ENCODE results near the gene SRGAP2C. TPM values are rescaled to one million over a fixed set of nuclear protein-coding genes. Genes with fewer than 3 reads are reported as not detected.
"Not testable (repeated sequence)": the region's sequence is repeated elsewhere in the genome, so short reads cannot be mapped to it uniquely, and the experiment has no call there.

The SRGAP2C gene
- polyA plus RNA-seq, 1 donor from 2014 or later, result 2.7 TPM

- not testable (repeated sequence) for H3K27me3 Mint-ChIP-seq, H3K4me3 Mint-ChIP-seq, H3K4me1 Mint-ChIP-seq
Measured at GRCh38 chr1:121238384-121238783, 53.6 kb downstream of the SRGAP2C start.

DNA sequence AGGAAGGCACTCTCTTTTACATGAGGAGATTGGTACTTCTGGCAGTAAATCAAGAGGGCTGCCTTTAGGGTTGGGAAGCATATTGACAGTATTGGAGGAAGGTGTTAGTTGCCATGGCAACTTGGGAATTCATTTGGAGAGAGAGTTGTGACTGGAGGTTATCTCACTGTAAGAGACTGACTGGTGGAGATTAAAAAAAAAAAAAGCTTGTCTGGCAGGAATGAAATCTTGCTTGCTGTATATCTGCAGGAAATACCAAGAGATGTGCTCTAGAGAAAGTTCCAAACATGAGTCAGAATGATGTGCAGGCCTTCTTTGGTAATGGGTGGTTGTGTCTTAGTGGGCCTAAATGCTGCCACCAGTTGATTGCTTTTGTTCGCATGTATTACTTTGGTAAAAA, 59.1 kb downstream of the SRGAP2C start:
- not testable (repeated sequence) for H3K36me3 Mint-ChIP-seq, H3K4me3 Mint-ChIP-seq, H3K27me3 Mint-ChIP-seq, H3K27ac Mint-ChIP-seq, H3K4me1 Mint-ChIP-seq, H3K9me3 Mint-ChIP-seq

More at GRCh38 chr1:121238384-121238783, 53.6 kb downstream of the SRGAP2C start:
- H3K9me3 Mint-ChIP-seq, H3K36me3 Mint-ChIP-seq: not testable (repeated sequence)
- peak overlapping the region in 1 of 3 donors; percentile 81 for H3K27ac Mint-ChIP-seq

- not testable (repeated sequence) for H3K27ac Mint-ChIP-seq, H3K27me3 Mint-ChIP-seq, H3K4me1 Mint-ChIP-seq, H3K36me3 Mint-ChIP-seq, H3K9me3 Mint-ChIP-seq, H3K4me3 Mint-ChIP-seq
Measured at GRCh38 chr1:121246399-121246798, 61.6 kb downstream of the SRGAP2C start.

DNA sequence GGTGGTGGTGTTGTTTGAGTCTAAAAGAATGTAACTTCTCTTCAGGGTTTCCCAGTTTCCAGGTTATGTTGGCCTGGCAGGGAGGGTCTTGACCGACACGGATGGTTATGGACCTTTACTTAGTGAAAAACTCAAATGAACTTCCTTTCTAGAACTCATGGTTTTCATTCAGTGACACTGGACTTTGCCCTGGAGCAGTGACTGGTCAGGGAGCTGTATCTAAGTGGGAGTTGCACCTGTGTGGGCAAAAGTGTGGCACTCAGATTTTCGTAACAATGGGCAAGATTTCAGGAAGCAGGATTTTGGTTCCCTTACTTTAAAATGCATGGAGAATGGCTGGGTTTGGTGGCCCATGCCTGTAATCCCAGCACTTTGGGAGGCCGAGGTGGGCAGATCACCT, 67.9 kb downstream of the SRGAP2C start:
- H3K36me3 Mint-ChIP-seq, H3K4me1 Mint-ChIP-seq, H3K27me3 Mint-ChIP-seq, H3K9me3 Mint-ChIP-seq, H3K27ac Mint-ChIP-seq, H3K4me3 Mint-ChIP-seq: not testable (repeated sequence)

DNA sequence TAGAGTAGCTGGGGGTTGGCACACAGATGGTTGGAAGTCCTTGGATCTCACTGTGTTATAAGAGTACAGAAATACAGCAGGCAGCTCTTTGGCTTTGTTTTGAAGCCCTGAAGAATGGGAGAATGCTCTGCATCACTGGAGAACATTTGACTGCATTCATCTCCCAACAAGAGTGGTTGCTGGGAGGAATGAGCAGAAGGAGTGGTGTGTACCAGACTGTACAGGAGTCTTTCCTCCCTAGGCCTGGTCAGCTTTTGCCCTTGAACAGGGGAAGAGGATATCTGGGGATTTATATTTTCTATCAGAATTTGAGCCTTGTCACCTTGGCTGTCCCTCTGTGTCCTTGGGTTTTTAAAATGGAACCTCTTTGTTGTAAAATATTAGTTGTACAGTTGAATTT, 69.8 kb downstream of the SRGAP2C start:
- H3K27me3 Mint-ChIP-seq, H3K27ac Mint-ChIP-seq, H3K4me1 Mint-ChIP-seq, H3K4me3 Mint-ChIP-seq, H3K9me3 Mint-ChIP-seq, H3K36me3 Mint-ChIP-seq: not testable (repeated sequence)

GRCh38 chr1:121257632-121258031, 72.9 kb downstream of the SRGAP2C start:
- H3K36me3 Mint-ChIP-seq, H3K27ac Mint-ChIP-seq, H3K4me1 Mint-ChIP-seq, H3K27me3 Mint-ChIP-seq, H3K9me3 Mint-ChIP-seq, H3K4me3 Mint-ChIP-seq: not testable (repeated sequence)

DNA sequence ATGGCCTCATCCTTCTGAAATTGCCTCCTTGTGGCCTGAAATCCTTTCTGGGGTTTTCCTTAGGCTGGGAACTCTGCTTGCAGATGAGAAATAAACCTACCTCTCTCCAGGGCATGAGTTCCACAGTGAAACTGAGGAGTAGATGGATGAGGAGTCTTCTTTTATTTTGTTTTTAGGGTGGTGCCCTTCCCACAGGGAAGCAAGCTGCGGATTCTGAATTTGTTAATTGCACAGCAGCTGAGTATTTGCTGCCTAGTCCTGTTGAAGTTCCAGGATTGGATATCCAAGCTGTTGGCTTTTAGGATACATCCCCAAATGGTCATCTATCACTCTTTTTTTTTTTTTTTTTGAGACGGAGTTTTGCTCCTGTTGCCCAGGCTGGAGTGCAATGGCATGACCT, 73.4 kb downstream of the SRGAP2C start:
- not testable (repeated sequence) for H3K4me1 Mint-ChIP-seq, H3K27ac Mint-ChIP-seq, H3K36me3 Mint-ChIP-seq, H3K4me3 Mint-ChIP-seq, H3K9me3 Mint-ChIP-seq, H3K27me3 Mint-ChIP-seq

GRCh38 chr1:121260205-121260604, 75.4 kb downstream of the SRGAP2C start:
- H3K9me3 Mint-ChIP-seq, H3K4me1 Mint-ChIP-seq, H3K27ac Mint-ChIP-seq, H3K4me3 Mint-ChIP-seq, H3K36me3 Mint-ChIP-seq, H3K27me3 Mint-ChIP-seq: not testable (repeated sequence)

DNA sequence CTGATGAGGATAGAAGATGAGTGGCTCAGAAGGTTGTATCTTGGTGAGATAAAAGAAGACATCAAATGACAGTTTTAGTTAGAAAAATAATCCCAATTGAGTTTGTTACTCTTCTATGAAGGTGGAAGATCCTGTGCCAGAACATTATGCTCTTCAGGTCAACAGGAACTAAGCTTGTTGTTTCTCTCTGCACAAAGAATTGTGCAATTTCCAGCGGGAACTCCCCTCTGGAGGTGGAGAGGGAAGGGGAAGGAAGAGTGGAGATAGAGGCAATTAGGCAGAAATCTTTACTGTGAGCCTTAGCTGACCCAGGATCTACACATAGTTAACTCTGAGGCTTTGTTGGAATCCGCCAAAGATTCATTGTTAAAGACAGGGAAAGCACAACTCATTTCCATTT, 77.4 kb downstream of the SRGAP2C start:
- not testable (repeated sequence) for H3K27me3 Mint-ChIP-seq, H3K4me3 Mint-ChIP-seq, H3K4me1 Mint-ChIP-seq, H3K36me3 Mint-ChIP-seq, H3K9me3 Mint-ChIP-seq, H3K27ac Mint-ChIP-seq

DNA sequence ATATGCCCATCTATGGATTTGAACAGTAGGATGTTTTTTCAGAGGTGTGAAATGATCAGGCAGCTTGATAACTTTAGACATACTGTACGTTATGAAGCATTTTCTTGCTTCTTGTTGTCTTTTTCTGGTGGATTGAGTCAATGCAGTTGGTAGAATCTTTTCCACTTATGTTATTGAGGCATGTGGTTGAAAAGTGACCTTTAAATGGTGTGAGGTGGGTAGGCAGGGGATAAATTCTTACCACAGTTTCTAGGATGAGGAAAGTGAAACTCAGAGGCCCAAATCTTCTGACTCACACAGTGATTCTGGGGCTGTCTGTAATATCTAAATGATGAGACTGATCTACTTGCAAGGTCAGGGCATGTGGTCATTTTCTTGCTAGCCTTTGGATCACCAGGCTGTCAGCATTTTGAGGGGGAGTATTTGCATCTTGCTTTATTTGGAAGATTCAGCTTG, 79.0 kb downstream of the SRGAP2C start:
- H3K4me1 Mint-ChIP-seq, H3K9me3 Mint-ChIP-seq, H3K36me3 Mint-ChIP-seq, H3K27ac Mint-ChIP-seq, H3K27me3 Mint-ChIP-seq, H3K4me3 Mint-ChIP-seq: not testable (repeated sequence)

DNA sequence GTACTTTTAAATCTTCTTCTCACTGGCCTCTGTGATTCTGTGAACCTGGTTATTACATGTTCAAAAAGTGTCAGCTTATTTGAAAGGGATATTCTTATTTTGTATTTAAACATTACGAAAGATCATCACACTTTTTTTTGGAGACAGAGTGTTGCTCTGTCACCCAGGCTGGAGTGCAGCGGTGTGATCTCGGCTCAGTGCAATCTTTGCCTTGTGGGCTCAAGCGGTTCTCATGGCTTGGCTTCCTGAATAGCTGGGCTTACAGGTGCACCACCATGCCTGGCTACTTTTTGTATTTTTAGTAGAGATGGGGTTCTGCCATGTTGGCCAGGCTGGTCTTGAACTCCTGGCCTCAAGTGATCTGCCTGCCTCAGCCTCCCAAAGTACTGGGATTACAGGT, 82.3 kb downstream of the SRGAP2C start:
- not testable (repeated sequence) for H3K9me3 Mint-ChIP-seq, H3K36me3 Mint-ChIP-seq

GRCh38 chr1:121269309-121269708, 84.5 kb downstream of the SRGAP2C start:
- H3K4me3 Mint-ChIP-seq, H3K27me3 Mint-ChIP-seq, H3K9me3 Mint-ChIP-seq, H3K4me1 Mint-ChIP-seq, H3K36me3 Mint-ChIP-seq, H3K27ac Mint-ChIP-seq: not testable (repeated sequence)

More for the DNA sequence above, 82.3 kb downstream of the SRGAP2C start:
- not testable (repeated sequence) for H3K27me3 Mint-ChIP-seq, H3K27ac Mint-ChIP-seq, H3K4me1 Mint-ChIP-seq, H3K4me3 Mint-ChIP-seq

- peak overlapping the region; percentile 83 to 94 (median 85) for H3K27ac Mint-ChIP-seq
- H3K4me3 Mint-ChIP-seq, result peak overlapping the region; percentile 82 to 93 (median 88)
- H3K9me3 Mint-ChIP-seq, H3K36me3 Mint-ChIP-seq, H3K27me3 Mint-ChIP-seq, H3K4me1 Mint-ChIP-seq: not testable (repeated sequence)
Measured at GRCh38 chr1:121269973-121270372, 85.2 kb downstream of the SRGAP2C start.

DNA sequence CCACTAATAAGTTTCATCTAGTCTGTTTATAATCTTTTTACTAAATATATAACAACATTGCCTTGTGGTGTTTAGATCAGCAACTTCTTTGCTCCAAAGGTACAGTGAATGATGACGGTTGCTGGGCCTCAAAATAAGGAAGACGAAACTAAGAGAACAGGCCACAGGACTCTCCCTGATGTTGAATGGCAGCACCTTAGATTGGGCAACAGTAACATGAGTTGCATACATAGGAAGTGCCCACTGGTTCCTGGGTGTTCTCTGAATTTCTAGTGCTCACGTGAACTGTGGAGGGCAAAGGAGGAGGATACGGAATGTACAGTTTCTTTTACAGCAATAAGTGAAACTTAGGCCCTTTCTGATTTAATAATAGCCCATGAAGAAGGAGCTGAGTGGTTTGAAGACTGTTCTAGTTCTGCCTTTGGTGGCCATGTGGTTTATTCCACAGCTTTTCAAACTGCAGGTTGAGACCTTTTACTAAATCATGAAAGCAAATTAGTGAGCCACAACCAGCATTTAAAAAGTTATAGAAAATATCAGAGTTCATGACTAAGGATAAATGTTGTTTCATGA, 86.5 kb downstream of the SRGAP2C start:
- not testable (repeated sequence) for H3K4me1 Mint-ChIP-seq, H3K9me3 Mint-ChIP-seq, H3K4me3 Mint-ChIP-seq, H3K36me3 Mint-ChIP-seq, H3K27me3 Mint-ChIP-seq
- peak overlapping the region in 1 of 3 donors; percentile 18 for H3K27ac Mint-ChIP-seq

- H3K4me1 Mint-ChIP-seq, H3K27ac Mint-ChIP-seq, H3K27me3 Mint-ChIP-seq, H3K4me3 Mint-ChIP-seq, H3K9me3 Mint-ChIP-seq, H3K36me3 Mint-ChIP-seq: not testable (repeated sequence)
Measured at GRCh38 chr1:121275435-121275834, 90.7 kb downstream of the SRGAP2C start.

GRCh38 chr1:121278202-121278601, 93.4 kb downstream of the SRGAP2C start:
- not testable (repeated sequence) for H3K36me3 Mint-ChIP-seq, H3K9me3 Mint-ChIP-seq, H3K4me3 Mint-ChIP-seq, H3K27ac Mint-ChIP-seq, H3K27me3 Mint-ChIP-seq, H3K4me1 Mint-ChIP-seq
